Dermis blood vessel endothelial cell (primary cell): ENCODE data around the gene DNLZ. TPM values are rescaled to one million over a fixed set of nuclear protein-coding genes. Genes with fewer than 3 reads are reported as not detected.

Experiments
- DNase-seq: peaks from one replicate; pipeline ENCODE4 v3.0.0; 2010
- total RNA-seq: library from RNA; depleted of rRNA; stranded (reverse); fragments of >200 nt; gene quantifications from 2 replicates; pipeline ENCODE4 v1.2.3, GENCODE V29; 2014

DNLZ gene
- total RNA-seq, 1 donor from 2014 or later = 34.5 TPM

DNA sequence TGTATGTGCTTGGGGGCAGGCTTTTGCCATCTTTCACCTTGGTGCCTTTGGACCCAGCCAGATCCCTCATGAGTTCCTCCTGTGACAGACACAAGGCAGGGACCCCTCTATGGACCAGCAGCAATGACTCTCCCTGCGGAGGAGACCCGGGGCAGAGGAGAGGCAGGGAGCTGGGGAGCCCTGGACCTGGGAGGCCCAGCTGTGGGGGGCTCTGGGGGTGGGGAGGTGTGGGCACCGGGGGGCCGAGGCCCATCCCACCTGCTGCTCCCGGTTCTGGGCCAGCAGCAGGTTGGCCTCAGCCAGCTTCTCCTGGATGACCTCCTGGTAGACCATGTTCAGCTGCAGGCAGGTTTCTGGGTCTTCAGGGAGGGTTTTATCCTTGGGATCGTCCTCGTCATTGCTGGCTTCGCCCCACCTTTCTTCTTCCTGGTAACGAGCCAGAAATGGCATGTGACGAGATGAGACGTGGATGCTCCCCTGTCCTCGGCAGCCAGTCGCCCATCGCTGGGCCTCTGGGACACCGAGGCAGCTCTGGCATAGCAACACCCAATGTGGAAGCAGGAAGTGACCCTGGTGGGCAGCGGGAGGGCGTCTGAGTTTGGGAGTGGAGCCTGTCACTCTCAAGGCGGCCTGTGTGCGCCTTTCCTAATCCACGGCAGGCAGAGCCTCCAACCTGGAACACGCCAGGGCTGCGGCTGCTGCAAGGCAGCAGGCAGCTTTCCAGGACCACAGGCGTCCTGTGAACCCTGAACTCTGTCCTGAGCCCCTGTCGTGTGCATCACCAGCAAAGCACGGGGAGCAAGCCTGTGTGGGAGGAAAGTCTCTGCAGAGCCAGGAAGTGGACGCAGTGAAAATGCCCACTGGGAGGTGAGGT lies 32.0 kb upstream of the DNLZ start:
- DNase-seq = no peak

GRCh38 chr9:136395020-136395340 lies 31.4 kb upstream of the DNLZ start:
- no peak for DNase-seq

DNA sequence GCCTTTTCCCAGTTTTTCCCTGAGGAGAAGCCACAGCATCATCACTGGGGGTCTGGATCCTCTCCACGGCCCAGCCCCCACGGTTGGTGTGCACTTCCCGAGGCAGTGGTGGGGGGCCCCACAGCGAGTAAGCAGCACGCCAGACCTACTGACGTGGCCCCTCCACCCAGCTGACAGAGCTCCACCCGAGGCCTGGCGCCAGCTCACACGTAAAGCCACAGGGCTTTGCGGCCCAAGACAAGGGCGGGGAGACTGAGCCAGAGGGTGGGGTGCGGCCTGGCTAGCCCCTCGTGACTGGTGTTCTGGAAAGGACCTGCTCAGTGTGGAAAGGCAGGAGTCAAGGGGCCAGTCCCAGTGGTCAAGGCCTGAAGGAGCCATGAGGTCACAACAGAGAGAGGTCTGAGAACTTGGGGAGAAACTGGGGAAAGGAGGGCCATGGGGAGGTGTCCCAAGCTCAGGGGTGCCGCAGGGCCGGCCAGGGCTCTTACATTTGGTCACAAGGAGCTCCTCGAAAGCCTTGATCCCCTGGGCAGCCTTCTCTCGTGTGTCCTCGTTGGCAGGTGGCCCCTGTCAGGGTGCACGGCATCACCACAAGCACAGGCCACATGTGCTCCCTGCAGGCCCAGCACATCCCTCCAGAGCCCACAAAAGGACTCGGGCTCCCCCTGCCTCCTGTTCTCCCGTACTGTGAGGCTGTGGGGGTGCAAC lies 30.9 kb upstream of the DNLZ start:
- no peak for DNase-seq

GRCh38 chr9:136393531-136393930 lies 30.0 kb upstream of the DNLZ start:
- DNase-seq = no peak

DNA sequence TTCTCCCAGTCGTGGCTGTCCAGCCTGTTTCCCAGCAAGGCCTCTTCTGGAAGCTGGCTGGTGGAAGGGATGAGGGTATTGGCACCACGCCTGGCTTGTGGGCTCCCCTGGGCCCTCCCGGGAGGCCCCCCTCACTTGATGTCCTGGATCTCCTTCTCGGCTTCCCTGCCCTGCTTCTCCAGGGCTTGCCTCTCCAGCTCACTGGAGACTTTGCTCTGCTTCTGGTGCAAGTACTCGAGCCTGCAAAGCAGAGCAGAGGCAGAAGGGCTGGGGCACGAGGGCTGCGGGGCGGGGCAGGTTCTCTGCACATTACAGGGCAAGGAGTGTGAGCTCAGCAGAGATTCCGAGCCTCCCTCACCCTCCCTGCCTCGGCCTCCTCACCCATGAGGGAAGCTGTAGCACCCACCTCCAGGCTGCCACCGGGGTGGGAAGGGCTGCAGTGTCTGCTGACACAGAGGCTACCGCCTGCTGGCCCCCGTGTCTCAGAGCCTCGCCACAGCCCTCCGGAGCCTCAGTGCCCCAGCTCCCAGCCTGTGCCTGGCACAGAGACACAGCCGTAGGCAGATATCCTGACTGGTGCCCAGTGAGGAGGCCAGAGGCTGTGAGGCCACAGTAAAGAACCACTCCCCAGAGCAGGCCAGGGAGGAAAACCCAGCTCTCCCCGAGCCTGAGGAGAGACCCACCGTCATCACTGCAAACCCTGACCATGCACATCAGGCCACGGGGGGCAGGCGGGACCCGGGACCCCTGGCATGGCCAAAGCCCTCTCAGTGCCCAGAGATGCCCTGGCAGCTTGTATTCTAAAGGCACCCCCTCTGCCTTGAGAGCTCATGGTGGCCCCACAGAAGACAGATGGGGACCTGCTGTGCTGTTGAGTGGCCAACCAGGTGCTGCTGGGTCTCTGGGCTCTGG lies 29.2 kb upstream of the DNLZ start:
- no peak for DNase-seq

GRCh38 chr9:136391737-136392537 lies 28.4 kb upstream of the DNLZ start:
- DNase-seq = no peak

GRCh38 chr9:136389396-136389795 lies 25.9 kb upstream of the DNLZ start:
- DNase-seq = no peak

- DNase-seq = no peak
Measured at GRCh38 chr9:136387217-136387616, 23.7 kb upstream of the DNLZ start.

DNA sequence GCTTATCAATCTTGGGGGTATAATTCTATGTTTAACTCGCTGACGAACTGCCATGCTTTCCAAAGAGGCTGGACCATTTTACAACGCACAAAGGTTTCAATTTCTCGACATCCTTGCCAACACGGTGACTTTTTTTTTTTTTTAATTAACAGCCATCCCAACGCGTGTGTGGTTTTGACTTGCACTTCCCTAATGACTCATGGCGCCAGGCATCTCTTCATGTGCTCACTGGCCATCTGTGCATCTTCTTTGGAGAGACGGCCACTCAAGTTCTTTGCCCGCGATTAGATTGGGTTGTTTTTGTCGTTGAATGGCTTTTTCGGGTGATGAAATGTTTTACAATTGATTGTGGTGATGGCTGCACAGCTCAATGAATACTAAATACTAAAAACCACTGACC lies 22.5 kb upstream of the DNLZ start:
- DNase-seq = no peak

DNA sequence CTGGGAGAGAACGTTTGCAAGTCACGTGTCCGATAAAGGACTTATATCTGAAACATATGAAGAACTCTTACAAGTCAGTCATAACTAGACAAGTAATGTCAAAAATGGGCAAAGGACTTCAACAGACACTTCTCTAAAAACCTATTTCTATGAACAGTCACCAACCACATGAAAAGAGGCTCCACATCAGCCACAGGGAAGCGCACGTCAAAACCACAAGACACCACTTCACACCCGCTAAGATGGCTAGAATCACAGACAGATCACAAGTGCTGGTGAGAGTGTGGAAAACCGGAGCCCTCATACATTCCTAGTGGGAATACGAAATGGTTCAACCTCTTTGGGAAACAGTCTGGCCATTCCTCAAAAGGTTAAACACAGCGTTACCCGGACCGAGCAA lies 21.5 kb upstream of the DNLZ start:
- DNase-seq = no peak

DNA sequence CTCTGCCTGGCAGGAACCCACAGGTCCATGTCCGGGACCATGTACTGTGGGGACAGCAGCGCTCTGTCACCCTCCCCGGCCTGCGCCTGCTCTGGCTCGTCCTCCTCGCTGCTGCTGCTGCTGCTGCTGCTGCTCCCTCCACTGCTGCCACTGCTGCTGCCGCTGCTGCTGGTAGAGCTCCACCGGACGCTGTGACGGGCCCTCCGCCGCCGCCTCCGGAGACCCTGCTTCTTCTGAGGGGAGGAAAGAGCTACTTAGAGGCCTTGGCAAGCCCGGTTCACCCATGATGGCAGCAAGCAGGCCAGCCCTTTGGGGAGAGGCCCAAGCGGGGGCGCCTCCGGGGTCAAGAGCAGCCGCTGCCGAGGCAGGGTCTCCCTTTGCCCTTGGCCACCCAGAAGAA lies 19.9 kb upstream of the DNLZ start:
- no peak for DNase-seq

- DNase-seq = no peak
Measured at GRCh38 chr9:136381966-136382513, 18.5 kb upstream of the DNLZ start.

- DNase-seq = no peak
Measured at GRCh38 chr9:136381311-136381710, 17.8 kb upstream of the DNLZ start.

GRCh38 chr9:136380381-136380780 lies 16.8 kb upstream of the DNLZ start:
- DNase-seq = no peak

DNA sequence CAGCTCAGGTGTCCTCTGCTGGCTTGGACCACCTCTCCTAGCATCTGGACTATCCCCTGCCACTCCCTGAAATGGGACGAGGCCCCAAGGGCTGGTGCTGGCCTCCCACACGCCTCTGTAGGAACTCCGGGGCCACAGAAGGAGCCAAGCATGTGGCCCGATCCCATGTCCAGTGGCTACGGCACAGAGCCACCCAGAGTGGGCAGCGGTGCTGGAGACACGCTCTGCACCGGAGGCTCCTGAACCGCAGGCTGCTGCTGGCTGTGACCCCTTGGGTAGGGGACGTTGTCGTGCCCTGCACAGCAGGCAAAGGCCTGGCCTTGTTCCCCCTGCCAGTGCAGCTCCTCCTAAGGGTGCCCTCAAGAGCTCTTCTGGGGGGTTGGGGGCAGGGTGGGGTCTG lies 16.3 kb upstream of the DNLZ start:
- DNase-seq = no peak

DNA sequence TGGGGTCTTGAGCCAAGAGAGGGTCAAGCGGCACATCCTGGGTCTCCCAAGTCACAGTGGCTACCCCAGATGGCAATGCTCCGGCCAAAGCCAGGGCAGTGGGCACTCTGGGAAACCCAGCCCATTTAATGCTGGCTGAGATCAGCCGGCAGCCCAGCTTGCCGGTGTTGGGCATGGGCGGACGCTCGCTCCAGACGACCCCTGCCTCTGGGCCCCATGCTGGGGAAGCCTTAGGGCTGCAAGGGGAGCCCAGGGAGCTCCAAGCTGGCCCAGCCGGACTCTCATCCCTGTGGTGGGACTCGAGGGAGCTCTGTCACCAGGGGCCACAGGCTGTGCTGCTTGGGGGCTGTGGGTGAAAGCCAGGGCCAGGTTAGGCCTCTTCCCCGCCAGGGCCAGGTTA lies 15.9 kb upstream of the DNLZ start:
- no peak for DNase-seq

DNA sequence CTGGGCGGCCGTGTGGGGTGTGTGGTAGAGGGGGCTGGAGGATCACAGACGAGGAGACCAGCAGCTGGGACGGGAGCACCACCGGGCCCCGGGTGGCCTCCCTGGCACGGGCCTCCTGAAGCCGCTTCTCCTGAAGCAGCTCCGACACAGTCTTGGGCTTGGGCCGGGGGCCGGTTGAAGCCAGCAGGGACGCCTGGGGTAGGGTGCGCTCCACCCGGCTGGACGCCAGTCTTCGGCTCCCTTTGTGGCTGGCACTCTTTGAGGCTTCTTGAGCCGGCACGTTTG lies 15.4 kb upstream of the DNLZ start:
- DNase-seq = no peak

GRCh38 chr9:136378170-136379002 lies 14.8 kb upstream of the DNLZ start:
- DNase-seq = no peak

- no peak for DNase-seq
Measured at GRCh38 chr9:136377341-136378169, 14.0 kb upstream of the DNLZ start.

DNA sequence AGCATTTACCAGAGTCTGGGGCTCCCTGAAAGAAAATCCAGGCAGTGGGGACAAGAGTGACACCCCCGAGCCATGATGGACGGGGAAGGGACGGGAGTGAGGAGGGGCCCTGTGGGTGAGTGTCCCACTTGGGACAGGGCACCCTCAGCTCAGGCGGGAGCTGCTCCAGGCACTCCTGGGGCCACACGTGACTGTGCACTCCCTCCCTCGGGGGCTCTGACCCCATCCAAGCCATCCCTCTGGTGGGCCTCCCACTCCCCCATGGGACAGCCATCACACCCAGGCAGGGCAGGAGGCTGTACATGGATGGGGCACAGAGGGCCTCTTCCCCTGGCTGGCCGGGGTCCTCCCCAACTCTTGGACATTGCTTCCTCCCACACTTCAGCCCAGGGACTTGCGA lies 12.9 kb upstream of the DNLZ start:
- DNase-seq = no peak

DNA sequence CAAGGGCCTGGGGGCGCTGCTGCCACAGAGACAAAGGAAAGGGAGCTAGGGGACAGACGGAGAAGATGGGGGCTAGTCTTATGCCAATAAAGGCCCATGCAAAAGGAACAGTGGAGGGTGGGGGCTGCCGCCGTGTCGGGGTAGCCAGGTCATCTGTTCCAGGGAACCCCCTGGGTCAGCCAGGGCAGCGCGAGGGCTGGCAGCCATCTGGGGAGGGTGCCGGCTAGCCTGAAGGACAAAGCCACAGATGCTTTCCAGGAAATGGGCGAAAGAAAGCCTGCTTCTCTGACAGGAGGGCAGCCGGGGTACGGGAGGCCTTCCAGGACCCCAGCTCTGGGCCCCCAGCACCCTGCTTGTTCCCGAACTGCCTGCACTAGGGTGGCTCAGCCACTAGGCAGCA lies 11.6 kb upstream of the DNLZ start:
- DNase-seq = no peak
